Parietal lobe (tissue), 2 donors: ENCODE results near the gene NIT1. TPM values are rescaled to one million over a fixed set of nuclear protein-coding genes. Genes with fewer than 3 reads are reported as not detected.

ENCODE experiments used
- small RNA-seq: library from RNA; depleted of rRNA; stranded (forward); fragments of <200 nt; gene quantifications from one replicate; pipeline ENCODE3, GENCODE V24; 2014; ENCODE audit warnings: low replicate concordance
- total RNA-seq: library from RNA; depleted of rRNA; stranded (reverse); fragments of >200 nt; gene quantifications from one replicate; pipeline ENCODE4 v1.2.3, GENCODE V29; 2014

NIT1 gene, protein sequence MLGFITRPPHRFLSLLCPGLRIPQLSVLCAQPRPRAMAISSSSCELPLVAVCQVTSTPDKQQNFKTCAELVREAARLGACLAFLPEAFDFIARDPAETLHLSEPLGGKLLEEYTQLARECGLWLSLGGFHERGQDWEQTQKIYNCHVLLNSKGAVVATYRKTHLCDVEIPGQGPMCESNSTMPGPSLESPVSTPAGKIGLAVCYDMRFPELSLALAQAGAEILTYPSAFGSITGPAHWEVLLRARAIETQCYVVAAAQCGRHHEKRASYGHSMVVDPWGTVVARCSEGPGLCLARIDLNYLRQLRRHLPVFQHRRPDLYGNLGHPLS
- 26.3 TPM for total RNA-seq

DNA sequence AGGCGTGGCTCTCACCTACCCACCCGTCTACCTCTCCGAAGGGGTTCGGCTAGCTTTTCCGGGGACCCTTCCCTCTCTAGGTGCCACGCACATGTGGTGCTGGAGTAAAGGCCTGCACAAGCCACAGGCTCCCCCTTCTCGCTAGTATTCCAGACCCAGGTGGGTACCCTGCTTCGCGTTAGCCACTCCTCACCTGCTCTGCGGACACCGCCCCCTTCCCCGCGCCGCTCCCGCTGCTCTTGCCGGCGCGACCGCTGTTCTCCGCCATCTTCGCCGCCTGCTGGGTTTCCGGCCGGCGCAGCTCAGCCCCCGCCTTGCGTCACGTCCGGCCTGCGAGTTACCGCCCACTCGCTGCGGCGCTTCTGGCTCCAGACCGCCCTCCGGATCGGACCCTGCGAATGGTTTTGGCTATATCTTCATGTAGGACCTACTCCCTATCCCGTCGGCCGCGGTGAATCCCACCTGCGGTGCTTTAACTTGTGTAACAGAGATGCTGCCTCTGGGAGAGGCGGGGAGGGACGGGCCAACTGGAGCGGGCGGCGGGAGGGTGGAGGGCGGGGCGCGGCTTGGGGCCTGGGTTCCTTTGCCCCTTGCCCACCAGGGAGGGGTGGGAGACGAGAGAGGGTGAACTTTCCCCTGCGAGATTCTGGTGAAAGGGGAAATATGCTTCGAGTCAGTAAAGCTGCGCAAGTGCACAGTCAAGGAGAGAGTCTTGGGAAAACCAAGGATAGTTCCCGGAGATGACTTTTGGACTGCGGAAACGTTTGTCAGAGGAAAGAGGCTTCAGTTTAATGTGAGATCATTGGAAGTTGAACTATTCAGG lies at the start of gene NIT1, which contains the start of gene PFDN2:
Gene NIT1 (plus strand): TSS at position 347 of the 823 bp plus-strand sequence. CDS start 72 bp downstream, at position 419.
Gene PFDN2 (minus strand): TSS at position 279 of the 823 bp plus-strand sequence. CDS start 11 bp downstream, at position 268.

DNA sequence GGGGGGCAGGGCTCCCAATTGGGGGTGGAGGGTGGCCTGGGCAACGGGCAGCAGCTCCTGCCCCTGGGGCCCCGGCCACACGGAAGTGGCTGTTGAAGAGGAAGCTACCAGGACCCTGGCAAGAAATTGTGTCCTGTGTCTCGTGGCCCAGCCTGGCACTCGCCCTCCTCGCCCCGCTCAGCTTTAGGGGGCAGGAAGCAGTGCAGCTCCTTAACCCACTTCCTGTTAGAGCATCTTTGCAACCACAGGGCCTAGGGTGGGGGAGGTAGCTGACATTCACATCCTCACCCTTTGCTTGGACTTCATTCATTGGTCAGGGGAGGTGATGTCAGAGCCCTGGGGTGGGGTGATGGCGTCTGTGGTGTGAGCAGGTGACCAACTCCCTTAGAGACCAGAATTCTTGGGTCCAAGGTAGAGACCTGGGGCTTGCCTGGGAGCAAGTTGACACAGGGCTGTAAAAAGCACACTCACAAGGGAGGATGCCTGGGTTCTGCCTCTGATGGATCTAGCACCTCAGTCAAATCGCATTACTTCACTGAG lies 48.1 kb upstream of the NIT1 start, which contains the start of gene ARHGAP30:
Gene ARHGAP30 (minus strand): TSS at position 161 of the 540 bp plus-strand sequence. CDS start 267 bp downstream, outside the sequence.

DNA sequence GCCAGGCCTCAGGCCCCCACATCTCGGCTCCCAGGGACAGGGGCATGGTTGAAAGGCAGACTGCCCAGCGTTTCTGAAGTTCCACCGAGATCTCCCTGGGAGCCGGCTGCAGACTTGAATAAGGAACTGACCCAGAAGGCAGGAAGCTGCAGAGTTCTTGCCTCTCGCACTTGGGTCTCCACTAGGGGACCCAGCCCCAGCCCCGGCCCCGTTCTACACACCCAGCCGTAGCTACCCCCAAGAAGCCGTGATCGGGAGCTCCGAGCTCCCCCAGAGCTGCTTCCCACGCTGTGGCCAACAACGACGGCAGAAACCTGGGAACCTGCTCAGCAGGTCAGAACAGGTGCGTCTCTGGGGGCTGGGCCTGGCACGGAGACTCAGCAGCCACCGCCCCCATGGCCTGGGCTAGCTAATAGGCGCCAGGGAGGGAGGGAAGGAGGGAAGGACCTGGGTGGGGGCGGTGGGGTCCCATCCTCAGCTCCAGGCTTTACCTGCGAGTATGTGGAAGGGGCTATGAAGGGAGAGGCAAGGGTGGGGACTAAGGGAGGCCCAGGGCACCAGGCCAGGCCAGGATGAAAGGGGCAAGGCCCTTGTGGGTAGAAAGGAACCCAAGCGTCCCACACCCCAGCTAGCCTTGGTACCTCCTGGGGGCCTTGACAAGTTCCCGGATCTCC lies 28.5 kb upstream of the NIT1 start, which contains the start of gene NECTIN4:
Gene NECTIN4 (minus strand): TSS at position 308 of the 674 bp plus-strand sequence. CDS start 262 bp downstream, at position 46.

DNA sequence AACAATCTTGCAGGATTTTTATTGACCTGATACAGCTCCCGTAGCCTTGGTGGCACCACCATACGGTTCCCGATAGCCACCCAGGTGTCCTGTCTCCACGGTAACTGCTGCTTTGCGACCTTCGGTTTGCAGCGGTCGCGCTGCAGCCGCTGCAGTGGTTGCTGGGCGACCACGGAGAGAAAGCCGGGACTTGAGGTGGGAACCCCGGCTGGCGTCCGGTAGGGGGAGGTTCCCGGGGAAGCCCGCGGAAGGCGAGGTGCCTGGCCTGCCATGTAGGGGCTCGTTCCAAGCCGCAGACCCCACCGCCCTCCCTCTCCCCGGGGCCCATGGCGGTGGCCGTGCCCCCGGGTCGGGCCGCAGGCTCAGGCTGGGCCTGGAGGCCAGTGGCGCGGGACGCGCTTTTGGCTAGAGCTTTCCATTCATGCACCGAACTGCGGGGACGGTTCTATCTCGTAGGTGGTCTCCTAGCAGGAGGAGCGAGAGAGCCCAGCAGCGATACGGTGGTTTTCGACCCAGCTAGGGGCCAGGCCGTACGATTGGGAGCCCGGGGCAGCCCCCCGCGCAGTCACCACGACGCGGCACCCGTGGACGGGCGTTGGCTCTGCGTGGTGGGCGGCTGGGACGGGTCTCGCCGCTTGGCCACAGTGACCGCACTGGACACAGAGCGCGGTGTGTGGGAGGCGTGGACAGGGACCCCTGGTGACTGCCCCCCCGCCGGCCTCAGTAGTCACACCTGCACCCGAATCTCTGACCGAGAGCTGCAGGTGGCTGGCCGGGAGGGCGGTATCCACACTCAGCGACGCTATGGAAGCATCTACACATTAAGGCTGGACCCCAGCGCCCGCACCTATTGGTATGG lies 19.5 kb upstream of the NIT1 start, which contains the start of gene KLHDC9:
Gene KLHDC9 (plus strand): TSS at position 152 of the 859 bp plus-strand sequence. CDS start 175 bp downstream, at position 327.

DNA sequence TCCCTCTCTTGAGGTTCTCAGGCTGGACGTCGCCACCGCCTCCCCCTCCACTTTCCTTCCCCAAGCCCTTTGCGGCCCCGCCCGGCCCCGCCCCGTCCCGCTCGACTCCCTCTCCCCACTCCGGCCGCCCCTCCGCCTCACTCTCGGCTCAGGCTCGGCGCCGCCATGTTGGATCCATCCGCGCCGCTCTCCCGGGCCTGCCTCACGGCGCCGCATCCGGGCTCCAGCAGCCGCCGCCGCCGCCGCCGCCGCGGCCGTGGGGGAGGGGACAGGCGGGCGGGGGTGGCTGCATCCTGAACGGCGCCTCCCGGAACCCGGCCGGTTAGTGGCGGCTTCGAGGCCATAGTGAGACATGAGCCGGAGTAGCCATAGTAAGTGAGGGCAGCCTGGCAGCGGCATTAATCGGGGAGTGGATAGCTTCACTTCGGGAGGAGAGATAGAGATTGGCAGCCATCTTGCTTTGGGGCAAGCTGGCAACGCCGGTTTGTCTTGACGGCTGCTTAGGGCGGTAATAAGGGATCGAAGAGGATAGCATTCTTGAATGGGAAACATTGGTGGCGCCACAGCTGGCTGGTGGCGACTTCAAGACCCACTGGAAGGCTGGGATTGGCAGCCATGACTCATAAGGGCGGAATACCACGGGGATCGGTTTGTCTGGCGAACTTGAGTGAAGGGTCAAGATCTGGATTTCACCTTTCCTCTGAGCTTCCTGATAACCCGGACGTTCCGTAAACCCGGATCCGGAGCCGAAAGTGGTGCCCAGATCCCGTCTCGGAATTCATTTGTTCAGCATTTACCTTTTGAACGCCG lies 14.7 kb downstream of the NIT1 start, which contains the start of gene DEDD:
Gene DEDD (minus strand): TSS at position 258 of the 810 bp plus-strand sequence. CDS start 8,205 bp downstream, outside the sequence.

DNA sequence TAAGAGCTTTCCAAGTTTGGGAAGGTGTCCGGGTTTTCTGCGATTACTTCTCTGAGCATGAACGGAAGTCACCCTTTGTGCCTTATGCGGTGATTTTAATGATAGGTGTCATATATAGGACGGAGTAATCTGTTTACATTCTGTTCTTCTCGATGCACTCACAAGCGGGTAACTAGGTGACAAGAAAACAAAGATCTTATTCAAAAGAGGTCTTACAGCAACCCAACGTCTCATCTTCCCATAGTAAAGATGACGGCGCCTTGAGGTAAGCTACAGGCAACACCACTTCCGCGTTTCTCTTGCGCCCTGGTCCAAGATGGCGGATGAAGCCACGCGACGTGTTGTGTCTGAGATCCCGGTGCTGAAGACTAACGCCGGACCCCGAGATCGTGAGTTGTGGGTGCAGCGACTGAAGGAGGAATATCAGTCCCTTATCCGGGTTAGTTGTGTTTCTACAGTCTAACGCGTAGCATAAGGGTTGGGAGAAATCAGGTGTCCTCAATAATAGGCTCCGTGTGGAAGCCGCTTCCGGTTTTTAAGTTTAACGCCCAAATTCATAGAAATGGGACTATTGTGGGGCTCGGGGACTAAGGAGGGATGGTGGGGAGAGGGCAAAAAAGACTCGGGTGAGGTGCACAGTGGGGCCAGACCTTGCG lies 35.9 kb downstream of the NIT1 start, which contains the start of gene UFC1:
Gene UFC1 (plus strand): TSS at position 297 of the 656 bp plus-strand sequence. CDS start 20 bp downstream, at position 317.

DNA sequence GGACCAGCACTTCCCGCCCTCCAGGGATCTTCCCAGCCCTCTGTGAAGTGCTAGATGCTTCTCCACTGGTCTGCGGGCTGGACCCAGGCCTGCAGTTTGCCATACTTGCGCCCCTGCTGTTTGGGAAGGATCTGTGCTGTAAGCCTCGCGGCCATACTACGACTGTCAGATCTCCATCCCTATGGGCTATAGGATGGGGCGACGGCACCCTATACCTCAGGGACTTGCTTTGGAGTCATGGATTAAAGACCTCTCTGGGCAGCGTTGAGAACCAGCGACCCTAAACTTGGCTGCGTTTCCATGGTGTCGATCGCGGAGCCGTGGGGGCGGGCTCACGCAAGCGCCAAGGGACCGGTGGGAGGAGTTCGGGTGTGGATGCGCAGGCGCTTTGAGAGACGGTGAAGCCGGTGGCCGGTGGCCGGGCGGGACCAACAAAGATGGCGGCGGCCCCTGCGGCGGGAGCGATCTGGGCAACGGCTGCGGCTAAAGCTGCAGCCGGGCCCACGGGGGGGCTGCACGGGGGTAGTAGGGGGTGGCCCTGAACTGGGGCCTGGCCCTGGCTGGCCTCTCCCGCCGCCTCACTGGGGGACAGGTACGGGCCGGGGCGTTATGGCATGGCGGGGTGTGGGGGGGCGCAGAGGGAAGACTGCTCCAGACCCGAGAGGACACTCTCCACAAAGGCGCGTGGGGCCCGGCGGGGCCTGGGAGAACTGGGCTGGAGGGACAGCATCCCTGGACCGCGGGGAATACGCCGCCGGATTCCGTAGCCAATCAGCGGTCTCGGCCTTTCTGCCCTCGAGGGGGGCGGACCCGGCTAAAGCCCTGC lies 41.4 kb downstream of the NIT1 start, which contains the start of gene USP21:
Gene USP21 (plus strand): TSS at position 414 of the 826 bp plus-strand sequence. CDS start 1,141 bp downstream, outside the sequence.

DNA sequence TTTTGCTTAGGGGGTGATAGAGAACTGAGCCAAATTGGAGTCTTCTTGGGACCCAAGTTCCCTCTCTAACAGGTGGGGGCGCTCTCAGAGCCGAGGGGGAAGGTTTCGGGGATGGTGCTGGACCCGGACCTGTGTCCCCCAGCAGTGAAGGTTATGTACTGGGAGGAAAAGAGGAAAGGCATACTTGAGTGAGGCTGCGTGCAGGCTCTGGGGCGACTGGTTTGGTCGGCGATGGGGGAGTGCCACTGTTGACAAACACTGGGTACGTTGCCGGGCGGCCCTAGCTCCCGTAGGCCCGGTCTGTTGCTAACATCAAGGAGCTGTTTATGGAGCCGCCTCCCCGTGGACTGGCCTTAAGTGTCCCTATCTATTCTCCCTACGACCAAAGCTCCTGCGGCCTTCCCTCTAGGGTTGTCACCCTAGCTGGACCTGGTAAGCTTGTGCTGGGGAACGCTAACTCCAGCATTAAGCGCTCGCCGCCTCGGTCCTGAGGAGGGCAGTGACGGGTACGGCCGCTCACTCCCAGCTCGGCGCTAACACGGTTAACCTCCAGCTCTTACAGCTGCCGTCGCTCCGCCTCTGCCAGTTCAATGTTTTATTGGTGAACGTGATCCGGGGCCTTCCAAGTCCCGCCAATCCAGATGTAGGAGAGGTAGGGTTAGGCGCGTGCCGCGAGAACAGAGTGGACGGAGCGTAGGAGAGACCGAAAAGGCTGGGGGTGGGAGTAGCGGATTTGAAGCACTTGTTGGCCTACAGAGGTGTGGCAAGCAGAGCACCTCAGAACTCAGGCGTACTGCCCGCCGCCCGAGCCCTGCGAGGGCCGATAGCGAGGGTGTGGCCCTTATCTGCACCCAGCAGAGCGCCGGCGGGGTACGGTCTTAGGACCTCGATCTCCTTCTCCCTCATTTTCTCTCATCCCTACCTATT lies 48.1 kb downstream of the NIT1 start, which contains the start of gene PPOX:
Gene PPOX (plus strand): TSS at position 685 of the 927 bp plus-strand sequence. CDS start 422 bp downstream, outside the sequence.

Small RNA genes within 50 kb of the gene (small RNA-seq; reads per million reads assigned to genes)
- gene RF01225: not detected

Other genes starting within 250 kb of the NIT1 start
- not detected for gene ITLN1, start 232.9 kb upstream of the NIT1 start, total RNA-seq
- gene ITLN2, start 163.3 kb upstream of the NIT1 start, total RNA-seq: not detected
- gene F11R, start 97.0 kb upstream of the NIT1 start, total RNA-seq: 18.8 TPM
- 35.1 TPM for gene TSTD1, start 79.1 kb upstream of the NIT1 start, total RNA-seq
- gene USF1, start 72.1 kb upstream of the NIT1 start, total RNA-seq: 121 TPM
- gene ARHGAP30, start 48.2 kb upstream of the NIT1 start, total RNA-seq: 0.31 TPM
- gene NECTIN4, start 28.5 kb upstream of the NIT1 start, total RNA-seq: not detected
- 1.6 TPM for gene KLHDC9, start 19.7 kb upstream of the NIT1 start, total RNA-seq
- gene PFDN2, start 68 bp upstream of the NIT1 start, total RNA-seq: 30.0 TPM
- gene DEDD, start 14.6 kb downstream of the NIT1 start, total RNA-seq: 20.0 TPM
- 81.1 TPM for gene UFC1, start 35.9 kb downstream of the NIT1 start, total RNA-seq
- gene USP21, start 41.4 kb downstream of the NIT1 start, total RNA-seq: 22.2 TPM
- gene PPOX, start 48.3 kb downstream of the NIT1 start, total RNA-seq: 26.3 TPM
- 20.0 TPM for gene B4GALT3, start 59.4 kb downstream of the NIT1 start, total RNA-seq
- 0.31 TPM for gene ADAMTS4, start 80.9 kb downstream of the NIT1 start, total RNA-seq
- 128 TPM for gene NDUFS2, start 84.3 kb downstream of the NIT1 start, total RNA-seq
- gene FCER1G, start 97.2 kb downstream of the NIT1 start, total RNA-seq: 3.8 TPM
- not detected for gene APOA2, start 105.5 kb downstream of the NIT1 start, total RNA-seq
- gene TOMM40L, start 108.0 kb downstream of the NIT1 start, total RNA-seq: 25.4 TPM
- gene NR1I3, start 120.1 kb downstream of the NIT1 start, total RNA-seq: not detected
- 1.9 TPM for gene PCP4L1, start 140.6 kb downstream of the NIT1 start, total RNA-seq
- gene MPZ, start 191.9 kb downstream of the NIT1 start, total RNA-seq: 2.2 TPM
- 21.6 TPM for gene SDHC, start 196.3 kb downstream of the NIT1 start, total RNA-seq
- not detected for gene CFAP126, start 249.8 kb downstream of the NIT1 start, total RNA-seq